Activated B cell treated with CpG ODN at 0.5 μM for 24 hours (primary cell): ENCODE data around the gene BPIFB6. TPM values are rescaled to one million over a fixed set of nuclear protein-coding genes. Genes with fewer than 3 reads are reported as not detected.

Source experiments
- ATAC-seq: fragments of 200-7000 bp; cut with Tn5 transposase; one replicate; pipeline ENCODE4 v1.10.0; 2021; ENCODE audit warnings: low read depth, mild to moderate bottlenecking, moderate library complexity
- CTCF ChIA-PET: fragments of 350-600 bp; sonication (Branson Sonifier 250); formaldehyde crosslinking; loops from one replicate; lab custom pipeline; 2021; ENCODE audit warnings: antibody characterized with exemption; lab: Charles Lee
- POLR2A ChIA-PET: fragments of 350-600 bp; sonication (Branson Sonifier 250); formaldehyde crosslinking; loops from one replicate; lab custom pipeline; 2021; ENCODE audit warnings: antibody characterized with exemption; lab: Charles Lee
- DNase-seq: peaks from one replicate; pipeline ENCODE4 v3.0.0; 2022
- H3K27ac Mint-ChIP-seq: one replicate; pipeline ENCODE4 v1.8.0; 2020; ENCODE audit warnings: mixed read lengths
- H3K27me3 Mint-ChIP-seq: one replicate; pipeline ENCODE4 v1.8.0; 2021; ENCODE audit warnings: mixed read lengths
- H3K36me3 Mint-ChIP-seq: one replicate; pipeline ENCODE4 v1.8.0; 2021; ENCODE audit warnings: low read depth, mixed read lengths
- H3K4me1 Mint-ChIP-seq: one replicate; pipeline ENCODE4 v1.8.0; 2021; ENCODE audit warnings: mixed read lengths
- H3K4me3 Mint-ChIP-seq: one replicate; pipeline ENCODE4 v1.8.0; 2020; ENCODE audit warnings: mild to moderate bottlenecking, mixed read lengths
- H3K9me3 Mint-ChIP-seq: one replicate; pipeline ENCODE4 v1.8.0; 2020; ENCODE audit warnings: mixed read lengths
- intact Hi-C: fragments of 100-400 bp; cut with micrococcal nuclease; formaldehyde crosslinking; loops from one replicate; pipeline ENCODE4 v1.15.1; 2024
- total RNA-seq: library from RNA; stranded (reverse); gene quantifications from 2 replicates; pipeline ENCODE4 v1.2.3, GENCODE V29; 2022
- TF ChIP-seq, protein P1 (sequence below): fragments of 200-600 bp; IDR thresholded peaks from one replicate; pipeline ENCODE4 v1.8.0; 2022; ENCODE audit warnings: antibody characterized with exemption, mild to moderate bottlenecking

BPIFB6 gene
- total RNA-seq, 1 donor from 2014 or later, result not detected

GRCh38 chr20:33028875-33029274, 2.6 kb upstream of the BPIFB6 start:
- ATAC-seq (no peak), DNase-seq (no peak)
- H3K27ac Mint-ChIP-seq, result no peak overlapping the region
- H3K4me1 Mint-ChIP-seq, result no peaks in the 10 kb centered on the region
- intact Hi-C loops, result no loop called here
- POLR2A ChIA-PET, result no interaction called here
- TF ChIP-seq, protein P1, sequence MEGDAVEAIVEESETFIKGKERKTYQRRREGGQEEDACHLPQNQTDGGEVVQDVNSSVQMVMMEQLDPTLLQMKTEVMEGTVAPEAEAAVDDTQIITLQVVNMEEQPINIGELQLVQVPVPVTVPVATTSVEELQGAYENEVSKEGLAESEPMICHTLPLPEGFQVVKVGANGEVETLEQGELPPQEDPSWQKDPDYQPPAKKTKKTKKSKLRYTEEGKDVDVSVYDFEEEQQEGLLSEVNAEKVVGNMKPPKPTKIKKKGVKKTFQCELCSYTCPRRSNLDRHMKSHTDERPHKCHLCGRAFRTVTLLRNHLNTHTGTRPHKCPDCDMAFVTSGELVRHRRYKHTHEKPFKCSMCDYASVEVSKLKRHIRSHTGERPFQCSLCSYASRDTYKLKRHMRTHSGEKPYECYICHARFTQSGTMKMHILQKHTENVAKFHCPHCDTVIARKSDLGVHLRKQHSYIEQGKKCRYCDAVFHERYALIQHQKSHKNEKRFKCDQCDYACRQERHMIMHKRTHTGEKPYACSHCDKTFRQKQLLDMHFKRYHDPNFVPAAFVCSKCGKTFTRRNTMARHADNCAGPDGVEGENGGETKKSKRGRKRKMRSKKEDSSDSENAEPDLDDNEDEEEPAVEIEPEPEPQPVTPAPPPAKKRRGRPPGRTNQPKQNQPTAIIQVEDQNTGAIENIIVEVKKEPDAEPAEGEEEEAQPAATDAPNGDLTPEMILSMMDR, result no peak
- no peaks in the 10 kb centered on the region for H3K27me3 Mint-ChIP-seq
- peaks cover 4% of the 10 kb centered on the region for H3K9me3 Mint-ChIP-seq
- CTCF ChIA-PET, result no interaction called here
- no peaks in the 10 kb centered on the region for H3K36me3 Mint-ChIP-seq
- H3K4me3 Mint-ChIP-seq, result no peak overlapping the region

GRCh38 chr20:33030076-33030475, 1.4 kb upstream of the BPIFB6 start:
- DNase-seq (no peak), ATAC-seq (no peak)
- Mint-ChIP-seq H3K4me1 (no peaks in the 10 kb centered on the region), H3K4me3 (no peak overlapping the region), H3K27me3 (no peaks in the 10 kb centered on the region), H3K9me3 (peaks cover 4% of the 10 kb centered on the region), H3K36me3 (no peaks in the 10 kb centered on the region), H3K27ac (no peak overlapping the region)
- ChIA-PET CTCF (no interaction called here), POLR2A (no interaction called here)
- intact Hi-C loops, result no loop called here
- TF ChIP-seq, protein P1, result no peak

GRCh38 chr20:33030569-33030968, 879 bp upstream of the BPIFB6 start:
- no peaks in the 10 kb centered on the region for H3K36me3 Mint-ChIP-seq
- no peak for ATAC-seq

DNA sequence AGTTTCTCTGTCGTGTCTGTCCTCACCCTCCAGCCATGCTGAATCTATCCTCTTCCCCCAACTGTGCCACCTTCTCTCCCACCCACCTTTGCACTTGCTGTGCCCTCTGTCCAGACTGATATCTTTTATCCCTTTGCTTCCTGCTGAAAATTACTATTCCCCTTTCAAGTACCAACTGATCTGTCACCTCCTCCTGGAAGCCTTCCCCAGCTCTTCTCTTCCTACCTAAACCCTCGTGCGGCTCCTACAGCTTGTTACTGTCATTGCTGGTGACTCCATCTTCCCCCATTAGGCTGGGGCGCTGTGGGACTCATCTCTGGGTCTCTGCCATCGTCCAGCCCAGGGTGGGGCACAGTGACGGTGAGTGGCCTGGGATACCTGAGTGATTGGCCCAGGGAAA, 1.1 kb downstream of the BPIFB6 start:
- Mint-ChIP-seq H3K4me1 (no peaks in the 10 kb centered on the region), H3K36me3 (no peaks in the 10 kb centered on the region), H3K4me3 (no peak overlapping the region), H3K27ac (no peak overlapping the region), H3K9me3 (peaks cover 4% of the 10 kb centered on the region), H3K27me3 (no peaks in the 10 kb centered on the region)
- DNase-seq (no peak), ATAC-seq (no peak)
- intact Hi-C loops, result no loop called here
- ChIA-PET CTCF (no interaction called here), POLR2A (no interaction called here)
- TF ChIP-seq, protein P1, result no peak

More at GRCh38 chr20:33030569-33030968, 879 bp upstream of the BPIFB6 start:
- intact Hi-C loops, result no loop called here
- Mint-ChIP-seq H3K27me3 (no peaks in the 10 kb centered on the region), H3K4me3 (no peak overlapping the region), H3K4me1 (no peaks in the 10 kb centered on the region), H3K27ac (no peak overlapping the region), H3K9me3 (peaks cover 4% of the 10 kb centered on the region)
- ChIA-PET CTCF (no interaction called here), POLR2A (no interaction called here)
- TF ChIP-seq, protein P1, result no peak
- DNase-seq, result no peak

DNA sequence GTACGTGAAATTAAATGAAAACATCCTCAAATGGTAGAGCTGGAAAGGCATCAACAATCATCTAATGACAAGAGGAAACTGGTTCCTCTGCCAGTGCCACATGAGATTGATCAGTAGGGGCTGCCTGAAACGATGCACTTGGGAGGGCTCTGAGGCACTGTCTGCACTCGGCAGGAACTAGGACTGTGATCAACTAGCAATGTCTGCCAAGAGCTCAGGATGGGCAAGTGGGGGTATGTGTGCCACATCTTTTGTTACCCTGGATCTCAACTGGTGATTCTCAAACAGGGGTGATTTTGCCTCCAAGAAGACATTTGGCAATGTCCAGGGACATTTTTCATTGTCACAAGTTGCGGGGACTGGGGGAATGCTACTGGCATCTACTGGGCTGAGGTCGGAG, 1.9 kb downstream of the BPIFB6 start:
- CTCF ChIA-PET, result no interaction called here
- TF ChIP-seq, protein P1, result no peak
- intact Hi-C loops, result no loop called here
- Mint-ChIP-seq H3K9me3 (peaks cover 4% of the 10 kb centered on the region), H3K27ac (no peak overlapping the region), H3K4me3 (no peak overlapping the region), H3K27me3 (no peaks in the 10 kb centered on the region), H3K36me3 (no peaks in the 10 kb centered on the region), H3K4me1 (no peaks in the 10 kb centered on the region)
- DNase-seq (no peak), ATAC-seq (no peak)
- POLR2A ChIA-PET, result no interaction called here
